GM18505 (cell line): ENCODE data around the gene DAAM1.

Experiments
- ATAC-seq: cut with Tn5 transposase; IDR thresholded peaks from one replicate; pipeline ENCODE4 v1.9.1; 2021; ENCODE audit not compliant: unreplicated experiment
- POLR2A ChIP-seq: IDR thresholded peaks from 4 replicates; pipeline ENCODE4 v1.6.1; 2011; ENCODE audit warnings: borderline replicate concordance; ENCODE audit not compliant: insufficient read depth, insufficient read length; ENCODE audit errors: extremely low read depth

The DAAM1 gene

DNA sequence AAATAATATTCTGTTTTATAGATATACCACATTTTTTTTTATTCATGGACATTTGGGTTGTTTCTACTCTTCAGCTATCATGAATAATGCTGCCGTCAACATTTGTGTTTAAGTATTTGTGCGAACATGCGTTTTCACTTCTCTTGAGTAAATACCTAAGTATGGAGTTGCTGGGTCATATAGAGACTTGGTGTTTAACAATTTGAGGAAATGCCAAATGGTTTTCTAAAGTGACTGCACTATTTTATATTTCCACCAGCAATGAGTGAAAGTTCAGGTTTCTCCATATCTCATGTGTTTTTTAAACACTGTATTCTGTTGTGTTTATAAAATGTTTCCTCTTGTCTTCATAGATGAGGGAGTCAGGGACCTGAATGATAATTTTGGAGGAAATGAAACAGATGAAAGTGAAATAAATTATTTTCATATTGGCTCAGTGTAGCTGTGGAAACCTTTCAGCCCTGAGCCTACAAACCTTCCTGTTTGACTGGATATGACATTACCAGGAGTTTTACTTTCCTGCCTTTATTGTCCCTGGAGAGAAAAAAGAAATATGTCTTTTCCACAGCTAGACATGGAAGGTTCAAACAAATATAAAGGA, 26.3 kb downstream of the DAAM1 start:
- no peak for TF ChIP-seq POLR2A
- peak; percentile 53 for ATAC-seq

DNA sequence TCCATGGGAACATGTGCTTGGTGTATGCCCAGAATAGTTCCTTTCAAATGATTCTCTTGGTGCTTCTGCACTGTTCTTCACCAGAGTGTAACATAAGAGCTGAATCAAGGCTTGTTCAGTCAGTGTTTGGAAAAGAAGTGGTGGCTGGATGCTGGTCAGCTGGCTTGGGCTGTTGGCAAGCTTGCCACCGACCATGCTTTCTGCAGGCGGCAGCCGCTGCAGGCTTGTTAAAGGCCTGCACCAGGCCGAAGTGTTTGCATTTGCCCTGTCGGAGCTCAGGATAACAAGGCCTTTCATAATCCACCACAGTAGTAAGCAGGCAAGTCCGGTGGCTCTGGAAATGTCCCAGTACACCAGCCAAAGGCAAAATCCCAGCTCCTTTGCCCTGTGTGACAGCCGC, 26.9 kb downstream of the DAAM1 start:
- no peak for ATAC-seq
- no peak for TF ChIP-seq POLR2A

DNA sequence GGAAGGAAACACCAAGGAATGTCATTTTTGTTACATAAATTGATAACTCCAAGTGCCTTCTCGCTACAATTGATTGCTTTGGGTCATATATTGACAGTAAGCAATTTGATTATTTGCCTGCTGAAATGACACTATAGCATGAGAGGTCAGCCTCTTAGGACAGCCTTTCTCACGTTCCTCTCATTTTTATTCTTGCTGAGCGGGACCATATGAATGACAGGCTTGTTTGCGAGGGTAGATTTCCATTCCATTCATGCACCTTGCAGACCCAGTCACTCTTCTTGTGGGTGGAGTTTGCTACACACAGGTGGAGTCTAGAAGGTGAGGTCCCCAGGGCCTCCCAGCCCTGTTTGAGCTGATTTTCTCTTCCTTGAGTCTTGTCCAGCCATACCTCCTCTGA, 27.3 kb downstream of the DAAM1 start:
- ATAC-seq: no peak
- no peak for TF ChIP-seq POLR2A

DNA sequence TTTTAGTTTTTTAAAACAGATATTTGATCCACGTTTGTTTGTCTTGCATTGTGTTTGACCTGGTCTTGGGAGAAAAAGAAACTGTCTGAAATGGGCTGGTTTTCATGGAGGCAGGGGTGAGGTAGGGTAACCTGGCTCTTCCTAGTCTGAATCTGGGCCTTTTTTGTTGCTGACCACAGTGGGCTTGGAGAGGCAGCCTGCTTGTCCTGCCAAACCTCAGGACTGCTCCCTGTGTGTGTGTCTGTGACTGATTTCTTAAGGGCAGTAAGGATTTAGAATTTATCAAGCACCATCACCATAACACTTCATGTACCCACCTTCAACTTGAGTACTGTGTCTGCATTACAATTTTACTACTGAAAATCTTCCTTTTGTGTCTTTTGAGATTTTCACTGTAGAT, 28.5 kb downstream of the DAAM1 start:
- no peak for ATAC-seq
- no peak for TF ChIP-seq POLR2A

DNA sequence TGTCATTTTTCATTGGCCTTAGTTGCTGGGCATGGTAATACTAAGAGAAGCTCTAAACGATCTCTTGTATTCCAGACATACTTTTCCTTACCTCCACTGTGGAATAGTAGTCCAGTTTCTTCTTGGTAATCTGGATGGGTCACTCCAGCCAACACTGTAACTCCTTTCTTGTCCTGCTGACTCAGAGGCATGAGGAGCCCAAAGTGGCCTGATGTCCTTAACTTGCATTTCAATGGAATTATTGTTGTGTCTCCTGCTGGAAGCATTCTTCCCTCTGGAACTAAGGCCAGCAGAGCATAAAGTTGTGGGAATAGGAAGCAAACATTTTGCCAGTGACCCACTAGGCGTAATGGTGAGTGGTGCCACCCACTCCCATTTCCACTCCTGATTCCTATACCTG, 33.1 kb downstream of the DAAM1 start:
- TF ChIP-seq POLR2A: no peak
- no peak for ATAC-seq

DNA sequence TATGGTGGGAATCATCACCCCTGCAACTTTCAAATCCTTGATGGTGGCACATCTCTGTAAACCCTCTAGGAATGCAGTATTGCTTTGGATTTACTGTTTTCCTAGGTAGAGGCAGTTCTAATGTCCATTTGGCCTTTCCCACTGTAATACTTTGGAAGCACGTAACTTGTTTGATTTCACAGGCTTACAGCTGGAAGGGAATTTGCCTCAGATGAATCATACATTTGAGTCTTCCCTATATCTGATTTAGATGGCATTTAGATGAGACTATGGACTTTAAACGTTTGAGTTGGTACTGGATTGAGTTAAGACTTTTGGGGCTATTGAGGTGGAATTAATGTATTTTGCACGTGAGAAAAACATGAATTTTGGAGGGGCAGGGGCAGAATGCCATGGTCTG, 35.9 kb downstream of the DAAM1 start:
- no peak for TF ChIP-seq POLR2A
- ATAC-seq: no peak

DNA sequence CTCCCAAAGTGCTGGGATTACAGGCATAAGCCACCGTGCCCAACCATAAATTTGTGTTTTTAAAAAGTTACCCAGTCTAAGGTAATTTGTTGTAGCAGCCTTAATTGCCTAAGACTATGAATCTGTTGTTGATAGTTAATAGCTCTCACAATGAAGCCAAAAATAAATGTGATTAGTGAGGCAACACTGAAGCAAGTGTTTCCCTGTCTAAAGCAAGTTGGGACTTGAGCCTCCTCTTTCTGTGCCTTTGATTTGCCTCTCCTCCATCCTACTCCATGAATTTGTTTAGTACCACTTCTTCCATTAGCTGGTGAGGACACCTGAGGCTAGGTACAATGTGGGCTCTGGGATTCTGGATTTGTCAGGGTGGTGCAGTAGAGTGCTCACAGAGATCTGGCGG, 36.8 kb downstream of the DAAM1 start:
- TF ChIP-seq POLR2A: no peak
- no peak for ATAC-seq

DNA sequence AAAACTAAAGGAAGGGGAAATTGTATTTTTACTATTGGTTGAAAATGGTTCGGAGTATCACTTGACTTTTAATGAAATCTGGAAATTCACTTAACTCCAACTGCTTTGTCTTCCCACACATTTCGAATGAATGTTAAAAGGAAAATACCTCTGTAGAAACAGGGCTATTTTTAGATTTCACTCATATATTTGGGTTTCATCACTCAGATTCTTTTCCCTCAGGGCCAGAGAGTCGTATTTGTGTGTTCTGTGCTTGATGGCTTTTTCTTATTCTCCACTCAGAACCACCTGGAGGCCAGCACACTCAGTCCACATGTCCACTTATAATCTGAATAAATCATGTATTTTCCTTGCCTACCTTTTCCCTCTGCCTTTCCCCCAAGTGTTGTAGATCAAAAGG, 40.0 kb downstream of the DAAM1 start:
- TF ChIP-seq POLR2A: no peak

DNA sequence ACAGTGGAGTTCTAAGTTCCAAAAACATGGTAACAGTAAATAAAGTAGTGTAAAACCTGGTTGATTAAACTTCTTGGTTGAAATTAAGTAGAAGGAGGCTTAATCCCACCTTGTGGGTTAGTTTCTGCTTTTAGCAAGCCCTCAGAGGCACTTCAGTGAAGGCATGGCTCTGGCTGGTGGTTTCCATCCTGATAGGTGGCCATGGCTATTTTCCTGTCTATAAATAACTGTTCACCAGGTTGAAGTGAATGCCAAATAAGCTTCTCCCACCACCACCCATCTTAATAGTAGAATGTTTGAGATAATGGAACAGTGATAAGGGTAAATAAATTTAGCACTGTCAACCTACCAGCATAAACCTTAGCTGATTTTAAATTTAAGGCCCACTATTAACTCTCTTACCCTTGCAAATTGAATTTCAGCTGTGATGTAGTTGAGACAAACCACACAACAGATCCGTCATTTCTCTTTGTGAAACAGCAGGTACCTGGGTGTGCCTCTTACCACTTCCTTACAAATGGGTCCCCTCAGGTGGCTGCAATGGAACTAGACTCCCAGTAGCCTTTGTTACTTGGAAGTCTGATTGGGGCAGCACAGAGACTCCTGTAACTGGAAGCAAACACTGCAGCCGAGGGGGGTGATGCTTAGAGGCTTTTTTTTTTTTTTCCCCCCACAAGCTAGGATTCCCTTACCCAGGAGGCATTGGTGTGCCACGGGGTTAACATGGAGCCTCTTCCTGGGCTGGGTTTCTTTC, 41.4 kb downstream of the DAAM1 start:
- ATAC-seq: no peak
- no peak for TF ChIP-seq POLR2A

More for the DNA sequence above, 40.0 kb downstream of the DAAM1 start:
- no peak for ATAC-seq

DNA sequence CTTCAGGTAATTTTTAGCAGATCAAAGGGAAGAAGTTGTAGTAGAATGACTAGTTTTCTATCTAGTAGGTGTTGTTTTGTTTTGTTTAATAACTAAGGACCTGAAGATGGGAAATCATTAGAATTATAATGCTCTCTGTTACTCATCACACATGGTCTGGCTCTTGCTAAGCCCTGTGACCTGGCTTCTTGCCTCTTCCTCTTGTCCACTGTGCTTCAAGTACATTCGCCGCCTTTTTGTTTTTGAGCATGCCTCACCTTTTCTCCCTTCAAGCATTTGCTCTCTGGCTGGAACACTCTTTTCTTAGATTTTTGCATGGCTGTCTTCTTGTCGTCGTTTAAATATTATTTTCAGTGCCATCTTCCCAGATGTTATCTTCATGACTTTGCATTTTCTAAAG, 47.7 kb downstream of the DAAM1 start:
- no peak for TF ChIP-seq POLR2A
- no peak for ATAC-seq

DNA sequence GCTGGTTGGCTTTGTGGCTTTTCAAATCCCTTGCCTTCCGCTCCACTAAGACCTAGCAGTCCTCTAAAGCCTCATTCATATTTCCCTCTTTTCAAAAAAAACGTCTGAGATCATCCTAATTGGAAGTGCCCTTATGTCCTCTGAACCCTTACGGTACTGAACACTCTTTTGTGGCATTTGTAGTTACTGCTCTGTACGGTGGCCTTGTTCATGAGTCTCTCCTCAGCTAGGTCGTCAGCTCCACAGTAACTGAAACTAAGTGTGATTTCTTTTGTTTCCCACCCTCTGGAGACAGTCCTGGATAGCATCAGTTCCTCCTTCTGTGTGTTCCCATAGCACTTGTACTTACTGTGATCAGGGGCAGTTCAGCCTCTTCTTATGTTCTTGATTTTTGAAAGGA, 49.7 kb downstream of the DAAM1 start:
- no peak for ATAC-seq

DNA sequence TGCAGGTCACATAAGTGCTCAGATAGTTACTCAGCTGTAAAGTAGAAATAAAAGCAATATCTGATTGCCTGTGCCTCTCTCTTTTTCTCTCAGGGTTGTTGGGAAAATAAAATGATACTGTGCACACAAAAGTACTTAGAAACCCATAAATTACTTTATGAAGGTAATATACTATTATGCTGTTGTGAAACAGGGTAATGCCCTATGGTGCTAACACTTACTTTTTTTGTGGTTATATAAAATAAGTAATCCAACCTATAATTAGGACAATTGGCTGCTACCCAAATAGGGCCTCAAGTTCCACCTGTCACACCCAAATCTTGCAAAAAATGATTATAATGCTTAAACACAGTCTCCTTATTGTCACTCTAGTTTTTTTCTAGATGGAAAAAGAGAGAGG, 50.6 kb downstream of the DAAM1 start:
- no peak for ATAC-seq
- TF ChIP-seq POLR2A: no peak

More for the DNA sequence above, 49.7 kb downstream of the DAAM1 start:
- no peak for TF ChIP-seq POLR2A

DNA sequence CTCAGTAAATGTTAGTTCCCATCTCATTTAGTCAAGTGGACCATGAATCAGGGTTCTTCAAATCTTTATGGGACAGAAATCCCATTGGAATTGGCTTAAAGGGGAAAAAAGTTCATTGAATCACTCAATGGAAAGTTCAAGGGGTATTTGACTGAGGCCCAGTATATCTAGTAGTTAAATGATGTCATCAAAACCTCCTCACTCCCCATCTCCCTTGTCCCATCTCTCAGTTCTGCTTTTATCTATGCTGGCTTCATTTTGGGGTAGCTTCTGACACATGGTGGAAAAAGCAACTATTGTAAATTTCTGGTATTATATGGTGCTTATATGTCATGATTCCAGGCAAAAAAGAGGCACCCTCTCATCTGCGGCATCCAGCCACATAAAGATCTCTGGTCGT, 51.9 kb downstream of the DAAM1 start:
- peak; percentile 98 for ATAC-seq
- TF ChIP-seq POLR2A: no peak

DNA sequence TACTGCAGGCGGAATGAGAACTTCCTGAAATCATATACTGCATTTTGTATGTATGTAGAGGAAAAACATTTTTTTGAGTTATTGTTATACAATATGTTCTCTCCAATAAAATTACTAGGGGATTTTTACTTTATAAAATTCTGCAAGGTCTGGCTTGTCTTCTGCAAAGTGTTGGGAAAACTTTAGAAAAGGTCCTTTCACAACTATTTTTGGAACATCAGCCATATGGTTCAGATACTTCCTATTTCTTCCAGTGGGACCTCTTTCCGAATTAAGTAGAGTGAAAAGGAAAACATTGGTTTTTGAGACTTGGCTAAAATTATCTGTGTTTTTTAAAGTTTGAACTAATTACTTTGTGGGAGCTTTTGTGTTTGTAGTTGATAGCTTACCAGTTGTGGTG, 52.7 kb downstream of the DAAM1 start:
- no peak for ATAC-seq
- TF ChIP-seq POLR2A: no peak

DNA sequence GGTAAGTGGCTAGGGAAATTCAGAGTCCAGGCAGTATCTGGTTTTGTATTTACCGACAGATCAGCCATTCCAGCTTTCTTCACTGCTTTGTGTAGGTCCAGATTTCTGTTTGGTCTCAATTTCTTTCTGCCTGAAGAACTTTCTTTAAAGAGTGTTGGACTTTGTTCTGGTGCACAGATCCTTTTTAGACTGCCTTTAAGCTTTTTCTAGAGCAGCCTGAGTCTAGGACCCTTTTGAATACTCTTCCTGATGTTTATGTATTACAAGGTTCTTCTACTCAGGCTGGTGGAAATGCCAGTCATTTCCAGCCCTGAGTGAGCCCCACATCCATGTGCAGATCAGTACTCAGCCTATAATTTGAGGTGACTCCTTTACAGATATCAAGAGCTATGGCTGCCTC, 54.7 kb downstream of the DAAM1 start:
- no peak for TF ChIP-seq POLR2A
- no peak for ATAC-seq

DNA sequence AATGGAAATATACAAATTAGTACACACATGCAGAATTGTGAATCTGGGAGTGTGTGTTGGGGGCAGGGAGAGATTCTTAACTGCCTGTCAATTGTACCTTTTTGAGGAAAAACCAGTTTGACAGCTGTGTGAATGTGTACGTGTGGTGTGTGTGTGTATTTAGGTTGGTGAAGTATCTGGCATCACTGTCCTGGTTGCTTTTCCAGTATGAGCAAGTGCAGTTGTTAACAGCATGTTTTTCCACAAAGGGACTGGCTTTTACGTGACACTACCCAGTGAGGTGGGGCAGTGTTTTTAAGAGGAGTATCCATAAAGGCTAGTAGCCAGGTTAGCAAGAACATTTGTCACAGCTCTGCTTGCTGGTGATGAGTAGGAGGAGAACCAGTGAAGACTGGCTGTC, 56.1 kb downstream of the DAAM1 start:
- no peak for TF ChIP-seq POLR2A
- no peak for ATAC-seq
